Measurements from ENCODE around the gene GATA2.

The GATA2 gene

DNA sequence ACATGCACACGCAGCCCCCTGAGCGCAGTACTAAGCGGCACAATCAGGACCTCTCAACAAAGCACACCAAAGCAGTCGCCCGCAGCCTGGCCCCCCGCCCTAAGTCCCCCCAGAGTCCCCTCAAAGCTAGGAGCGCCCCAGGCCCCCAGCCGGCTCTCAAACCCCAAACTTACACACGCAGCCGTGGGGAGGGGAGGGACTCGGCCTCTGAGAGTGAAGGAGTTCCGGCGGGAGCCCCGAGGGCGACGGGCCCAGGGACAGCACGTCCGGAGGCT is 5.5 kb downstream of the GATA2 start:
- DNase-seq, result no peak

DNA sequence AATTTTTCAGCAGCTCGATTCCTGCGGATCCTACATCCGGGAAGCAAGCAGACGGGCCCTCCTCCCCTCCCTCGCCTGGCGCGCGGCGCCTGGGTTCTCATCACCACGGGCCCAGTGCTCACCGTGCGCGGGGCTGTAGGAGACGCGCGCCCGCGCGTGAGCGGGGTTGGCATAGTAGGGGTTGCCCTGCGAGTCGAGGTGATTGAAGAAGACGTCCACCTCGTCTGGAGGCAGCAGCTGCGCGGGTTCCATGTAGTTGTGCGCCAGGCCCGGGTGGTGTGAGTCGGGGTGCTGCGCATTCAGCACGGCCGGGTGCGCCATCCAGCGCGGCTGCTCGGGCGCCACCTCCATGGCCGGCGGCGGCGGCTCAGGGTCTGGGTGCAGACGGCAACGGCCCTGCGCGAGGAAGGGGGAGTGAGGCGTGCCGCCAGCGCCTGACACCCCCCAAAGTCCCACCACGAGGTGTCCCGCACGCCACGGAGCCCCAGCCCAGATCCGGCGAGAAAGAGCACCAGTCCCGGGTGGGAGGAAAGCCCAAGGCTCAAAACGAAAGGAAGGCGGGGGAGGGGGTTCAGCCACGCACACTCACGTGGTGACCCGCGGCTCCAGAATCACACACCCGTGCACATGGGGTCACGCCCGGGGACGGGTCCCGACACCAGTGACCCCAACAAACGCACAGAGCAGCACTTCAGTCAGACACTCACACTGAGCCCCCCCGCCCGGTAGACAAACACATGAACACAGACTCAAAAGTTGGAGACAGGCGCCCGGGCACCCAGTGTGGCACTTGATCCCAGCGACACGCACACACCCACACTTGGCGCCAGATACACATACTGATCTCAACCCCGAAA is 6.1 kb downstream of the GATA2 start:
- DNase-seq, result no peak

DNA sequence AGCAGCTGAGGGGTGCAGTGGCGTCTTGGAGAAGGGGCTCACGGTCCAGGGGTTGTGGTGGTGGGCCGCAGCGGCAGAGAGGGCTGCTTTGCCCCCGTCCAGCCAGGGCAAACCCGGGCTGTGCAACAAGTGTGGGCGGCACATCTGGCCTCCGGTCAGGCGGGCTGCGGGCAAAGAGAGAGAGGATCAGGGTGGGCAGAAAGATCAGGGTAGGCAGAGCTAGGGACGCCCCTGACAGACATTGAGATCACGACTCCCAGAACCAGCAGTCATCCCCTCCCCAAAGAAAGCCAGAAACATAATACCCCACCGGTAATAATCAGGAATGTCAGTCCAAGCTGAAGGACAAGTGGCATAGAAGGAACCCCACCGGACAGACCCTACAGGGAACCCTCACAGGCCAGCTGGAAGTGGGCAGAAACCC is 6.8 kb downstream of the GATA2 start:
- no peak for DNase-seq

DNA sequence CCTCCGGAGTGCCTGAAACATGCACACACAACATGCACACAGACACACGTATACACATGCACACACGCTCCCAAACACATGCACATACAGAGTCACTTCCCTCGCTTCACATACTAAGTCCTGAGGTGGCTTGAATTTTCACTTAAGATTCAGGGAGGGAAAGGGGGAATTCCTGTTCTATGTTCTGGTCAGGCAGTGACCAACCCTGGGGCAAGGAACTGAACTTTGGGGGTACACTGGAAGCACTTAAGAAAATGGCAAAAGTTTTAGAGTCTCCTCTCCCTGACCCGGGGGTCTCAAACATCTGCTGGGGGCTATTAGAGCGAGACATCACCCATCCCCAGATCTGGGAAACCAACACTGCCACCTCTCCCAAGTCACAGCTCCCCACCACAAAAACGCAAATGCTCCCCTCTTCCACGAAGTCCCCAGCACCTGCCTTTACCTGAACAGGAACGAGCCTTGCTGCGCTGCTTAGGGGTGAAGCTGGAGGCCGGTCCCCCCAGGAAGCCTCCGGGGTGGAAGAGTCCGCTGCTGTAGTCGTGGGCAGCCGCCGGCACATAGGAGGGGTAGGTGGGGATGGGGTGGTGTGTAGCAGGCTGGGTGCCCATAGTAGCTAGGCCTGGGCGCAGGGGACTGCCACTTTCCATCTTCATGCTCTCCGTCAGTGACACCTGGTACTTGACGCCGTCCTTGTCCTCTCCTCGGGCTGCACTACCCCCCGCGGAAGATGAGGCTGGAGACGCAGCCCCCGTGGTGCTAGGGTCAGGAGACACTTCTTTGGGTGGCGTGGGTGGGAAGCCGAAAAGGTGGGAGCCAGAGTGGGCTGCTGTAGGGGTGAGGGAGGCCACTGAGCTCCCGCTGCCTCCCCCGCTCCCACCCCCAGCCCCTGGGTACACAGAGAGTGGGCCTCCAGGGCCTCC is 7.5 kb downstream of the GATA2 start:
- no peak for DNase-seq

DNA sequence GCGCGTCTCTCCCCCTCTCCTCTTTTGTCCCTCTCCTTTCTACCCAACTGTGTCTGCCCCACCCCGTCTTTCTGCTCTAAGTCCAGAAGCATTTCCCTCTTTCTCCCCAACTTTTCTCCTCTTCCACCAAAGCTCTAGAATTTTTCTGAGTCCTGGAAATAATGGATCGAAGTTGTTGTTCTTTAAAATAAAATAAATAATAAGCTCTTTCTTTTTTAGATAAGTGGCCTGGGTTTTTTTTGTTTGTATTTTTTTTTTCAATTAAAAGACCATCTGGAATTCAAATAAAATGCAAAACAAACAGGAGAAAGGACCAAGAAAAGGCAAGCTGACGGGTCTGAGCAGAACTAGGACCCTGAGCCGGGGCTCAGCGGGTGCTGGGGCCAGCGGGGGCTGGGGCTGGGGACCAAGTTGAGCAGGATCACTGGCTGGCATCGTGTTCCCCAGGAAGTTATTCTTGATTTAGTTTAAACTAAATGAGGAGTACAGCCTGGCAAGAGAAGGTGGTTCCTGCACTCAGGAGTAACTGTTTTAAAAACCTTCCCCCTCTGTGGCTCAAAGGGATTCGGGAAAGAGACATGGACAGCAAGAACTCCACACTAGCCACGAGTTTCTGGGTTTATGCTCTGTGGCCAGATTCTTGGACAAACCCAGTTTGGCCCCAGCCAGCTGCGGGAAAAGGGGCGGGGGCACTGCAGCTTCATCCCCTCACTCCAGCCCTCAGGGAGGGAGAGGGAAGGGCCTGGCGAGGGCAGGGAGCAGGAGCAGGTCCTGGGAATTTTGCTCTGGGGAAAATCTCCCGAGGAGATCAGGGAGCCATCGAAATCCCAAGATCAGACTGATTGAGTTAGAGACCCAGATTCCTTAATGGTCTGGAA is 8.4 kb downstream of the GATA2 start:
- DNase-seq, result no peak

DNA sequence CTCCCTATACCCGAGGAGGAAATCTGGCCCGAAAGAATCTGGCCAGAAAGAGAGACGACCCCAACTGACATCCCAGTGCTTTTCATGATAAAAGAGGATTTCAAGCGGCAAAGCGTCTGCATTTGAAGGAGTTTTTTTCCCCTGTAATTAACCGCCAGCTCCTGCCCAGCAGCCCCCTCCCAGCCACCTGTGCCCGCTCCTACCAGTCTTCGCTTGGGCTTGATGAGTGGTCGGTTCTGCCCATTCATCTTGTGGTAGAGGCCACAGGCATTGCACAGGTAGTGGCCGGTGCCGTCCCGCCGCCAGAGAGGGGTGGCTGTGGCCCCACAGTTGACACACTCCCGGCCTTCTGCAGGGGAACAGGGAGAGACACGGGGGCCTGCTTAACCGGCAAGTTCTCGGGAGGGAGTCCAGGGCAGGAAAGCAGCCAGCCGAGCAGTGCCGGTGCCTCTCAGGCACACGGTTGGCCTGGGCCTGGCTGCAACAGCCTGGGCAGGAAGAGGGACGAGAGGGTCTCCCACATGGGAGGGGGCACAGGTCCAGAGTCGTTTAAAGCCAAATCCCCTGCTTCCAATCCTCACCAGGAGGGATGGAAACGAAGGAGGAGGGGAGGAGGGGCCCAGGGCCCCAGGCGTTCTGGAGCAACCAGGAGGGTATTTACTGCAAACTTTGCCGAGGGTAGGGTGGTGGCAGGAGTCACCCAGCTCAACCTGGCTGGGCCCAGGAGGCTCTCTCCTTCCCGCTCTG is 9.2 kb downstream of the GATA2 start:
- no peak for DNase-seq

DNA sequence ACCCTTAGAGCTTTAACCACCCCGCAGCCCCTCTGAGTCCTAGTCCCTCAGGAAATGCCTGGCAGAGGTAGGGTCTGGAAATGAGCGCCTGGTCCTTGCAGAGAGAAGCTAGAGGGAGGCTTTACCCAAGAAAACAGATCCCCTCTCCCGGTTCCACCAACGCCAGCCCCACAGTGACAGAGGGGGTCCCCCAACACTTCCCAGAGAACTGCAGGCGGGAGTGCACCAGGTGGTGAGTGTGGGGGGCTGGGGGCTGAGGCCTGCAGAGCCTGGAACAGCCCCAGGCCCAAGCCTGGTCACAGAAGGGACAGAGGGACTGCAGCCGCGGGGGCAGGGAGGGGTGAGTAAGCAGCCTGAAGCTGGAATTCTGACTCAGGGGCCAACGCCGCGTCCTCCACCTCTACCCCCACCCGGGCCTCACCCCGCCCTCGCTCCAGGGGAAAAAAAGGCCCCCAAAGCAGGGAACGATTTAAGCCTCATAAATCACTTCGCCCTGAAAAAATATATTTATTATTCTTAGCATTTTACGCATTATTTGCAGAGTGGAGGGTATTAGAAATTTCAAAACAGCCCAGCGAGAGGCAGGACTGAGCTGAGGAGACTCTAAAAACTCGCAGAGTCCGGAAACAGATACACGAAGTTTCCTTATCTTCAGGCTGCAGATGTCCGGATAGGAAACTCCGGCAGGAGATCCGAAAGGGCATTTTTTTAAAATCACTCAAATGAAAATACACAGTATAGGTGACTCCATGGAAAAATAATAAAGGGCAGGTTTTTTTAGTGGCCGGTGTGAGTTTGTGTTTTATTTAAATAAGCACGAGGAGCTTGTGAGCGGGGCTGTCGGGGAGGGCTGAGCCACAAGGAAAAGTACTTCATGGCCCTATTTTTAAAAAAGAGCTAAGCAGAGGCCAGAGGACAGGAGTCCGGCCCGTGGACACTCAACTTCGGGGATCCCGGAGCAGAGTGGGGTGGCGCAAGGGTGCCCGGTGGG is 10.0 kb downstream of the GATA2 start:
- no peak for DNase-seq

DNA sequence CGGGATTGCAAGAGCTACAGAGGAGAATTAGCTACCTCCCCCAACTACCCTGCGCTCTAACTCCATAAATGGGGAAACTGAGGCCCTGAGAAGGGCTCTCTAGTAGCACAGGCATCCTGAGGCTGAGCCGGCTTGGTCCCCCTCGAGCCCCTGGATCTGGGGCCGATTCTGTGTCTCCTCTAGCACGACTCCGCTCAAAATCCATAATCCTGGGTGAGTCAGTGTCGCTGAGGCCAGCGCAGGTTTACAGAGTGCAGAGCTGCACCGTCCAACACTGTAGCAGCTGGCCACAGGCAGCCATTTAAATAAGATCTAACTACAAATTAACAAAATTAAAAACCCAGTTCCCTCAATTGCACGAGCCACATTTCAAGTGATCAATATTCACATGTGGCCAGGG is 10.8 kb downstream of the GATA2 start:
- DNase-seq, result no peak

DNA sequence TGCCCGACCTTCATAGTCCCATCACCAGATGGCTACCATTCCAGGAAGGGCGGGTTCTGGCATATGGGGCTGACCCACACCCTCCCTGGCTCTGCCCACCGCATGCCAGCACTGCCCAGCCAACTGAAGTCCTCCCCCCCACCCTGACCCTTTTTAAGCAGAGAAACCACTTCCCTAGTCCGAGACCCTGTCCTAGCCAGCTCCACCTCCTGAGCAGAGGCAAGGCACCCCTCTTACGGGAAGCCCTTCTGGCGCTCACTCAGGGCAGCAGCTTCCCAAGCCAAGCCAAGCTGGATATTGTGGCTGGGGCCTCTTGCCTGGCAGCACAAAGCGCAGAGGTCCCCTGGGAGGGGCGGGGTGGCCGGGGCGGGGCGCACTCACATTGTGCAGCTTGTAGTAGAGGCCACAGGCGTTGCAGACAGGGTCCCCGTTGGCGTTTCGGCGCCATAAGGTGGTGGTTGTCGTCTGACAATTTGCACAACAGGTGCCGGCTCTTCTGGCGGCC is 11.5 kb downstream of the GATA2 start:
- no peak for DNase-seq

DNA sequence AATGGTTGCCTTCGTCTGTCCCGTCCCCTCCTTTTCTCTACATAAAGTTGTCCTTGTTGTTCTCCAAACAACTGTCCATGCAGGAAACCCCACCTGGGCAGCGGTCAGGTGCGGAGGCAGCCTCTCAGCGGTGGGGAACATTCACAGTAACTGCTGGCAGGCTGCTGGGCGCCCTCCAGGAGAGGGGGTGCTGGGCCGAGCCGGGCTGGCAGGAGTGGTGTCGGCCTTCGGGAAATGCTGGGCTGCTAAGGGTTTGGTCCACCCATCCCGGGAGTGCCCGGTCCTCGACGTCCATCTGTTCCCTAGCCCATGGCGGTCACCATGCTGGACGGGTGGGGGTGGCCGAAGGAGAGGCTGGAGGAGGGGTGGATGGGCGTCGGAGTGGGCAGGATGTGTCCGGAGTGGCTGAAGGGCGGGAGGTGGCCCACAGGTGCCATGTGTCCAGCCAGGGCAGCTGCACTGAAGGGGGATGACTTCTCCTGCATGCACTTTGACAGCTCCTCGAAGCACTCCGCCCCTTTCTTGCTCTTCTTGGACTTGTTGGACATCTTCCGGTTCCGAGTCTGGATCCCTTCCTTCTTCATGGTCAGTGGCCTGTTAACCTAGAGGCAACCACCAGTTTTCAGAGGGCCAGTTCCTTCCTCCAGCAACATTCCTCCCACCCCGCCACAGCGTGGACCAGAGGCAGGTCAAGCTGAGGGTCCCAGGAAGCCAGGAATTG is 12.1 kb downstream of the GATA2 start:
- no peak for DNase-seq

DNA sequence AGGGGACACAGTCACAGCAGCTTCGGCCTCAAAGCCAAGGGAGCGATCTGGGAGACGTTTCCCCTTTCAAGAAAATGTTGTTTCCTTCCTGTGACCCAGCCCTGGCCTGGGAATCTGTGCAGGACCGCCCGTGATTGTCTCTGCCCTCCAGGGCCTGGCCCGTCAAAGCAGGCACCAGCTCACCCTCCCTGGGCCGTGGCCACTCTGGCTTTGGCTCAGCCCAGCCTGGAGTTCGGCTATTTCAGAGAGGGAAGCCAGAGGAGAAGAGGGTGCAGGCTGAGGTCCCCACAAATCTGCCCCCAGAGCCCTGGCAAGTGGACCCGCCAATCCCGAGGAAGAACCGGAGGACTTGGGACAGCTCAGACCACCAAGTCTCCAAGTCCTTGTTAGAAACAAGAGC is 12.7 kb downstream of the GATA2 start:
- no peak for DNase-seq

DNA sequence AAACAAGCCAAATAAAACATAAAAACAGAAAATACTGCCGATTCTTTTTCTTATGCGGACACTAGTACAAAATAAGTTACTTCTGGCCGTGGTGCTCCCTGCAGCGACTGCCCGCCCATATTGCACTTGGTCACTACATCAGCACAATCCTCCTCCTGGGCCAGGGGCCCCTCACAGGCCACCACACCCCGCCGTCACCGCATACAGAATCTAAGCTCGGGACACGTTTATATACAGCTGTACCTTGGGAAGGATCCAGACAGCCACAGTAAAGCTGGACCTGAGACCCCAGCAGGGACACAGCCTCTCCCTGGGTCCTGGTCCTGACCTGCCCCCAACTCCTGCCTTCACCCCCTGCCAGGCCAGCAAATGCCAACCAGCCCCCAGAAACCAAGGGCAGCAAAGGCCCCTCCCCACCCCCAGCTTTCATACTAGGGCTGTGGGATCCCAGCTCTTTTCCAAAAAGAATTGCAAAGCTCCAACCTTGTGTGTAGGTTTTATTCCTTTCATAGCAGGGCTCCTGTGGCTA is 13.4 kb downstream of the GATA2 start:
- DNase-seq, result no peak

DNA sequence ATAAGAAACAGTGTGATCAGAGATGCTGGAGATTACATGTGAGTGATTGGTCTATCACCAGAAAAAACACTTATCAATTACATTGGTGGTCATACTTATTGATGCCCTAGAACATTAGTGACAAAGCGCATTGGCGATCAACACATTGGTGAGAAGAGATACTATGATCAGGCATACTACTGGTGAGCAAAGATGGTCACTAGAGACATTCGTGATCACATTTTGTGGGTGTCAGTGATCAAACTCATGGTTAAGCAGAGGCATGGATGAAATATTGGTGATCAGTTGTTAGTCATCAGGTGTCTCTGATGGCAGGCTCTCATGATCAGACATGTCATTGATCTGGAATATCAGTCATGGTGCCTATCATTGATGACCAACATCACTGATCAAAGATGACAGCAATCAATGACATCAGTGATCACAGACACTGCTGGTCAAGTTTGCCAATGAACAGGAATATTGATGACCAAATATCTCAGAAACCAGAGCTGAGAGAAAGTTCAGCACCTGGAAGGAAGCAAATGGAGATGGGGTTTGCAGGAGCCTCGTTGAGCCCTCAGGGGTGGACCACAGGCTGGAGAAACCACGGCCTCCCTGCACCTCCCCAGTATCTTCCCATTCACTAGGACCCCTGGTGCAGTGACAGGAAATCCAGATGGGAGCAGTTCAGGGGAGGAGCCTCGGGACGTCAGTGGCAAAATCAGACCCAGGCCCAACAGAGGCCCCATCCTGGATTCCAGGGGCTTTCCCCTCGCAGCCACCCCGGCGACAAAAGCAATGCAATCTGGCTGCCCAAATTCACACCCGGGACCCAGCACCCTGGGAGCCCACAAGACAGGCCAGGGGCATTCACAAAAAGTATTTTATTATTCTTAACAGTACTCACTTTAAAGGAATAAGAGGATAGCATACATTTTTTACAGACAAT is 14.2 kb downstream of the GATA2 start:
- no peak for DNase-seq

DNA sequence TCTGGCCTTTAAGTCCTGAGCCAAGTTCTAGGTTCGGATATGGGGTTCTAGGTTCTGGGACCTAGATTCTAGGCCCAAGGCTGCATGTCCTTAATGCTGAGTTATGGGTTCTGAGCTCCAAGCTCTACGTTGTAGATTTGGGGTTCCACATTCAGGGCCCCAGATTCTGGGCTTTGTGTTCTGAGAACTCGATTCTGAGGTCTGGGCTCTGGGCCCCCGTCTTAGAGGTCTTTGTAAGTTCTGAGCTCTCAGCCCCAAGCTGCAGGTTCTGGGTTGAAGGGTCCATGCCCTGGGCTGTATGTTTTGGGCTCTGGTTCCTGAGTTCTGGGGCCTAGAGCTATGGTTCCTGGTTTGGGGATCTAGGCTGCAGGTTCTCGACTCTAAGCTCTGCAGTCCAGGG is 16.3 kb downstream of the GATA2 start:
- DNase-seq, result no peak

DNA sequence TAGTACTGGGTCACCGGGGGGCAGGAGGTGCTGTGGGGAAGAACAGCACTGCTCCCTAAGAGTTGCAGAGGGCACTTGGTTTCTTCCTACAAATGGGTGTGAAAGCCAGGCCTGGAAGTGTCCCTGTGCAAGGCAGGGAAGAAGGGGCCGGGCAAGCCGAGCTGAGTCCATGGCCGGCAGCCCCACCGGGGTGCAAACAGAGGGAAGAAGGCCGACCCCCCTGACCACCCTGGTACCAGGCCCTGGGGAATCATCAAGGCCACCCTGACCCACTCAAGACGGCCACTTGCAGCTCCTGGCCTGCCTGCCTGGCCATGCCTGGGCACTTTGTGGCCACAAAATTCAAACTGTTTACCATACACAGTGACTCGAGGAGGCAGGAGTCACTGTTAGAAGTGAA is 17.6 kb downstream of the GATA2 start:
- DNase-seq, result no peak

DNA sequence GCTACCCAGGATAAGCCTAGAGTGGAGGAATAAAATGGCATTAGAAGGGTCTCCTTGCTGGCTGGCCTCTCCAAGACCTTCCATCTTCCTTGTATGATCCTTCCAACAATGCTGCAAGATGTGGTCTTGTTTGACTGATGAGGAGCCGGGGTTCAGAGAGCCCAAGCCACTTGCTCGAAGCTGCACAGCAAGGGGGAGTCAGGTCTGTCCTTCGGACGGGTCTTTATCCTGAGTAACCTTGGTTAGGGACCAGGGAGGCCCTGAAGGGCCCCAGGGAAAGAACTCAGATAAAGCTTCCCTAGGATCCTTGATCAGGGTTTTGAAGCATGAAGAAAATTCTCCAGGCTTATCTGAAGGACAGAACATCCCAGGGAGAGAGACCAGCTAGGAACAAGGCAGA is 19.3 kb downstream of the GATA2 start:
- no peak for DNase-seq

DNA sequence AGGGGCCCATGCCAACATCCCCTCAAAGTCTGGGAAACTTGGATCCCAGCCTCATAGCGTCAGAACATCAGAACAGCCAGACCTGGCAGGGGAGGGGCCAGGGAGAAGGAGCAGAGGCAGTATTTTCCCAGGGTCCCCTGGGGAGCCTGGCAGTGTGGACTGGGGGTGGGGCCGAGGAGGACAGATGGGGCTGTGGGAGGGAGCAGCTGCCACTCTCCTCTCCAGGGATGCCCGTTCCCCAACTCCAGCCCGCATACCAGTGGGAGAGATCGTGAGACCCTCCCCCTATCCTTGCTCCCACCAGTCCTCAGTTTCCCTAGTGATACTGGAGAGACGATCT is 19.9 kb downstream of the GATA2 start:
- DNase-seq, result no peak

DNA sequence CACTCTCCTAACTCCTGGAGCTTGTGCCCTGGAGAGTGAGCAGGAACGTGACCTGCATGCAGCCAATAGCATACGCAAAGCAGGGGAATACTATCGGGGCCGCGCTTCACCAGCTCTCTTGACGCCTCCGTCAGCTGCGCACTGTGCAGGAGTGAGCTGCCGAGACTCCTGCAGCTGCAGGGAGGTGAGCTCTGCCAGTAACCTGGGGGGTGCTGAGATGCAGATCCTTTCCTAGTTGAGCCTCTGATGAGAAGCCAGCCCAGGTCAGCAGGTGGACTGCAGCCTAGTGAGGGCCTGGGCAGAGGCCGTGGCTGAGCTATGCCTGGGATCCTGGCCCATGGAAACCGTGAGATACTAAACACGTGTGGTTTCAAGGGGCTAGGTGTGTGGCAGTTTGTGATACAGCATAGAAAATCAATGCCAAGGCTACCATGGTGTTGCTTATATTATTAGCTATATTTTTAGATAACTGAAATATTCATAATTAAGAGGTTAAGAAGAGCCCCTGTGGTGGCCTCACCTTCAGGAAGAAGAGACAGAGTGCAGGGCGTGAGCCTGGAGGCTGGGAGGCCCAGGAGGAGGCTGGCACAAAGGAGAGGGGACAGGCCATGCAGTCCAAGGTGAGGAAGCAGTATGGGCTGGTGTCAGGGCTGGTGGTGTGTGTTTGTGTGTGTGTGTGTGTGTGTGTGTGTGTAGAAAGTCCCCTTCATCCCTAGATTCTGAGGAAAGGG is 20.4 kb downstream of the GATA2 start:
- no peak for DNase-seq
